NB4 (cell line): ENCODE data around the gene NPR3.

ENCODE experiments used
- DNase-seq: peaks from one replicate; pipeline ENCODE4 v3.0.0; 2010; ENCODE audit warnings: low read depth
- H3K4me3 ChIP-seq: one replicate; pipeline ENCODE4 v1.5.1; 2011; ENCODE audit warnings: mild to moderate bottlenecking, low read depth, low read length, moderate library complexity
- CTCF ChIP-seq: IDR thresholded peaks from one replicate; pipeline ENCODE4 v1.5.1; 2012; ENCODE audit warnings: low read depth, low read length
- MYC ChIP-seq: IDR thresholded peaks from 2 replicates; pipeline ENCODE4 v1.6.1; 2011; ENCODE audit warnings: low read depth, low read length
- POLR2A ChIP-seq: IDR thresholded peaks from 2 replicates; pipeline ENCODE4 v1.6.1; 2011; ENCODE audit warnings: mild to moderate bottlenecking; ENCODE audit not compliant: insufficient read length; ENCODE audit errors: extremely low read depth
- TF ChIP-seq, protein P1 (sequence below): IDR thresholded peaks from 2 replicates; pipeline ENCODE4 v1.6.1; 2011; ENCODE audit warnings: low read depth, low read length

Gene NPR3

DNA sequence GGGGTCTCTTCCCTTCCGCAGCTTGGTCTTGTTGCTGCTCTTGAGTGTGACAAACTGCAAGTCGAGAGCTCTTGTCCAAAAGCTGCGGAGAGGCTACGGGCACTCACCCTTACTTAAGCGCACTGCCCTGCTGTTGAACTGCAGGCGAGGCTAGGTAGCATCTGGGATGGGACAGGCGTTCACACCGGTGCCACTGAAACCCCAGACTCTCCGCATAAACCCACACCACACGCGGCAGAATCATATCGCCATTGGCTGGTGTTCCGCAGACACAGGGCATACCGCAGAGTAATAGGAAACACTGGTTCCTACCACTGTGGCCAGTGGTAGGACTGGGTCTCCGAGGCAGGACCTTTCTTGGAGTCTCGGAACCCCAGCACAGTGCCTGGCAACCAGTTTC is 2.2 kb upstream of the NPR3 start:
- no peak for DNase-seq
- no peak overlapping the region for H3K4me3 ChIP-seq
- TF ChIP-seq, protein P1, sequence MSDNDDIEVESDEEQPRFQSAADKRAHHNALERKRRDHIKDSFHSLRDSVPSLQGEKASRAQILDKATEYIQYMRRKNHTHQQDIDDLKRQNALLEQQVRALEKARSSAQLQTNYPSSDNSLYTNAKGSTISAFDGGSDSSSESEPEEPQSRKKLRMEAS = no peak
- no peak for TF ChIP-seq MYC
- TF ChIP-seq POLR2A = no peak
- no peak for TF ChIP-seq CTCF

DNA sequence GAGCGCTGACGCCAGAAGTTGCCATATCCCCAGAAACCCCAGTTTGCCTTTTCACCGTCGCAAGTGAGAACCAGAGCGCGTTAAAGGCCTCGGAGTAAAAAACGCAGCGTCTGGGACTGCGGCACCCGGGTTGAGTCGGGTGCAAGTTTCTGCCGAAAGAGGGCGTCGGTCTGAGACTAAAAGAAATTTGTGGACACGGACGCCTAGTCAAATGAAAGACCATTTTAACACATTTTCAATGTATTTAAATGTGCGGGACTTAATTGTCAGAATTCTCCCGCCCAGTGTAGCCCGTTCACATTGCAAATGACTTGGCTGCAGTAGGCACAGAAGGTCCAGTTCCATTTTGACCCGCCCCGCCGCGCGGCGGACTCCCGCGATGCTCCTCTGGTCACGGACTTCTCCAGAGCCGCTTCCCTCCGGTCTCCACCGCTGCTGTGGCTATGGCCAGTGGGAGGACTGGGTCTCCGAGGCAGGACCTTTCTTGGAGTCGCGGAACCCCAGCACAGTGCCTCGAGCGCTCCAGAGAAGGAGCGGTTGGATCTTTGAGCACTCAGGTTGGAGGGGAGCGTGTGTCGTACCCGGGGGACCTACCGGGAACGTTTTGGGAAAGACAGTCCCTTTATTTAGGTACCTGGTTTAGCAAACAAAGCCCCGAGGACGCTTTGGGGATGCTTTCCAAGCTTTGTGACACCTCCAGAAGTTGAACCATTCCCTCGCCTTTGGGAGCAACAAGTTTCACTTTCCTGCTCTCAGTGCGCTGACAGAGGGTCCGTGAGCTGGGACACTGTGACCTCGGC is 1.2 kb upstream of the NPR3 start:
- H3K4me3 ChIP-seq = peak overlapping the region; percentile 47
- TF ChIP-seq CTCF = peak; percentile 83
- TF ChIP-seq, protein P1 = no peak
- peak; percentile 77 for DNase-seq

GRCh38 chr5:32711362-32711680 is 200 bp downstream of the NPR3 start:
- TF ChIP-seq MYC = no peak
- TF ChIP-seq POLR2A = no peak
- TF ChIP-seq CTCF = no peak
- TF ChIP-seq, protein P1 = no peak
- DNase-seq = no peak
- no peak overlapping the region for H3K4me3 ChIP-seq

- DNase-seq = no peak
- no peak for TF ChIP-seq MYC
- TF ChIP-seq POLR2A = no peak
- TF ChIP-seq CTCF = no peak
- TF ChIP-seq, protein P1 = no peak
- H3K4me3 ChIP-seq = no peak overlapping the region
These were observed 760 bp downstream of the NPR3 start for GRCh38 chr5:32711681-32712480.

- no peak for DNase-seq
- no peak for TF ChIP-seq POLR2A
- no peak for TF ChIP-seq MYC
- TF ChIP-seq, protein P1 = no peak
- TF ChIP-seq CTCF = no peak
- H3K4me3 ChIP-seq = no peak overlapping the region
These were observed 1.6 kb downstream of the NPR3 start for GRCh38 chr5:32712481-32713360.
